SK-N-SH (cell line): ENCODE results near the gene LRRC15. TPM values are rescaled to one million over a fixed set of nuclear protein-coding genes. Genes with fewer than 3 reads are reported as not detected.

Source experiments
- CTCF ChIA-PET: fragments of 300-600, 350-600 bp; formaldehyde crosslinking; extraction: SDS; loops from one replicate; lab custom pipeline; 2021; lab: Yijun Ruan, JAX
- POLR2A ChIA-PET: fragments of 350-600 bp; sonication (Branson Sonifier 250); formaldehyde crosslinking; extraction: SDS; loops from one replicate; lab custom pipeline; 2020; ENCODE audit warnings: antibody characterized with exemption, inconsistent platforms; lab: Yijun Ruan, JAX
- DNase-seq: peaks from one replicate; pipeline ENCODE4 v3.0.0; 2012
- H2AFZ ChIP-seq: fragments of 200-600 bp; sonication (generic); 2 replicates; pipeline ENCODE4 v1.8.1; 2016; ENCODE audit warnings: antibody characterized with exemption, mild to moderate bottlenecking, low read depth
- H3F3A ChIP-seq: fragments of 200-600 bp; sonication (generic); replicated peaks from 2 replicates; pipeline ENCODE3; 2016; ENCODE audit warnings: antibody characterized with exemption, mild to moderate bottlenecking; ENCODE audit not compliant: insufficient read depth
- H3K27ac ChIP-seq, 2 experiments: fragments of 200-500 bp in 1 of 2; fragments of 200-600 bp in 1 of 2; sonication (Bioruptor generic) in 1 of 2; sonication (generic), shearing (Covaris generic) in 1 of 2; 2 replicates each; pipeline versions ENCODE4 v1.5.1 to v1.6.1; 2014 to 2016; ENCODE audit warnings: low read depth in 2 of 2, inconsistent platforms in 1 of 2, low read length in 1 of 2, mild to moderate bottlenecking in 1 of 2, mixed read lengths in 1 of 2
- H3K27me3 ChIP-seq: fragments of 200-600 bp; sonication (generic), shearing (Covaris generic); 2 replicates; pipeline ENCODE4 v1.6.1; 2016; ENCODE audit warnings: mixed run types; ENCODE audit not compliant: insufficient read depth
- H3K36me3 ChIP-seq, 2 experiments: fragments of 200-500 bp in 1 of 2; fragments of 200-600 bp in 1 of 2; sonication (Bioruptor generic) in 1 of 2; sonication (generic) in 1 of 2; replicated peaks in 1 of 2; 2 replicates each; pipeline versions ENCODE3 to v1.5.1; 2014 to 2016; ENCODE audit warnings: low read length in 1 of 2, mild to moderate bottlenecking in 1 of 2; ENCODE audit not compliant: insufficient read depth in 2 of 2, control insufficient read depth in 1 of 2
- H3K4me1 ChIP-seq, 2 experiments: fragments of 200-500 bp in 1 of 2; fragments of 200-600 bp in 1 of 2; sonication (Bioruptor generic) in 1 of 2; sonication (generic), shearing (Covaris generic) in 1 of 2; 2 replicates each; pipeline versions ENCODE4 v1.5.1 to v1.6.1; 2014 to 2016; ENCODE audit warnings: low read depth in 1 of 2, low read length in 1 of 2, mixed run types in 1 of 2; ENCODE audit not compliant: insufficient read depth in 2 of 2, control insufficient read depth in 1 of 2
- H3K4me2 ChIP-seq: fragments of 200-600 bp; sonication (generic), shearing (Covaris generic); 2 replicates; pipeline ENCODE4 v1.6.1; 2017; ENCODE audit warnings: mixed run types
- H3K4me3 ChIP-seq, 2 experiments: fragments of 200-500 bp in 1 of 2; fragments of 200-600 bp in 1 of 2; sonication (Bioruptor generic) in 1 of 2; sonication (generic), shearing (Covaris generic) in 1 of 2; 2 replicates each; pipeline versions ENCODE4 v1.5.1 to v1.8.1; 2014 to 2016; ENCODE audit warnings: low read depth in 2 of 2, inconsistent platforms in 1 of 2, low read length in 1 of 2, mild to moderate bottlenecking in 1 of 2, mixed read lengths in 1 of 2, moderate library complexity in 1 of 2
- H3K79me2 ChIP-seq: fragments of 200-600 bp; sonication (generic); 2 replicates; pipeline ENCODE4 v1.8.1; 2017; ENCODE audit warnings: mild to moderate bottlenecking; ENCODE audit not compliant: insufficient read depth
- H3K9ac ChIP-seq: fragments of 200-600 bp; sonication (generic); 2 replicates; pipeline ENCODE4 v1.6.1; 2017; ENCODE audit warnings: mixed run types
- H3K9me2 ChIP-seq: fragments of 200-600 bp; sonication (generic); 2 replicates; pipeline ENCODE4 v1.6.1; 2017; ENCODE audit warnings: mixed run types
- H3K9me3 ChIP-seq: fragments of 200-600 bp; sonication (generic); 2 replicates; pipeline ENCODE4 v1.6.1; 2017; ENCODE audit warnings: mixed run types, mild to moderate bottlenecking, moderate library complexity
- H4K20me1 ChIP-seq: fragments of 200-600 bp; sonication (generic); 2 replicates; pipeline ENCODE4 v1.6.1; 2017; ENCODE audit warnings: mild to moderate bottlenecking, mixed run types; ENCODE audit not compliant: insufficient read depth
- CHD2 ChIP-seq: fragments of 150-350 bp; IDR thresholded peaks from 2 replicates; pipeline ENCODE4 v1.6.1; 2018; ENCODE audit warnings: low read length; ENCODE audit not compliant: partially characterized antibody
- ELF1 ChIP-seq: IDR thresholded peaks from 2 replicates; pipeline ENCODE4 v1.4.0; 2012
- EP300 ChIP-seq, 2 experiments: IDR thresholded peaks; 2 replicates each; pipeline versions ENCODE4 v1.4.0 to v1.6.1; 2012; ENCODE audit warnings: borderline replicate concordance in 1 of 2, low read depth in 1 of 2, low read length in 1 of 2
- EZH2phosphoT487 ChIP-seq: fragments of 200-600 bp; sonication (generic); IDR thresholded peaks from 2 replicates; pipeline ENCODE4 v1.6.1; 2017; ENCODE audit warnings: low read depth, mixed run types, mild to moderate bottlenecking, antibody characterized with exemption, moderate library complexity, borderline replicate concordance
- FOXJ3 ChIP-seq: sonication (generic); formaldehyde crosslinking; IDR thresholded peaks from 2 replicates; pipeline ENCODE4 v1.5.1; 2020; ENCODE audit warnings: mild to moderate bottlenecking, missing genetic modification reagents
- GATA2 ChIP-seq: sonication (generic); formaldehyde crosslinking; IDR thresholded peaks from 2 replicates; pipeline ENCODE4 v1.5.0; 2020; ENCODE audit warnings: mild to moderate bottlenecking, missing genetic modification reagents
- RCOR1 ChIP-seq: fragments of 150-350 bp; IDR thresholded peaks from 2 replicates; pipeline ENCODE4 v1.6.1; 2017; ENCODE audit warnings: antibody characterized with exemption, low read length
- REST ChIP-seq: IDR thresholded peaks from 2 replicates; pipeline ENCODE4 v1.6.1; 2012; ENCODE audit warnings: mild to moderate bottlenecking, low read depth, low read length, moderate library complexity
- RXRA ChIP-seq: IDR thresholded peaks from 2 replicates; pipeline ENCODE4 v1.4.0; 2012; ENCODE audit warnings: low read depth, mild to moderate bottlenecking, borderline replicate concordance
- SMC3 ChIP-seq: IDR thresholded peaks from 2 replicates; pipeline ENCODE4 v1.6.1; 2012; ENCODE audit warnings: low read depth, low read length, improper control_type of control experiment
- TAF1 ChIP-seq: IDR thresholded peaks from 2 replicates; pipeline ENCODE4 v1.6.1; 2012; ENCODE audit warnings: low read depth, mild to moderate bottlenecking, low read length, moderate library complexity, borderline replicate concordance
- YY1 ChIP-seq: IDR thresholded peaks from 2 replicates; pipeline ENCODE4 v1.4.0; 2012; ENCODE audit warnings: low read depth, mild to moderate bottlenecking
- WGBS: methylation state at CpG from one replicate; pipeline ENCODE4 v1.1.6; 2017; ENCODE audit warnings: low lambda C conversion rate; 5-methylcytosine and 5-hydroxymethylcytosine counted together
- polyA plus RNA-seq, 3 experiments: library from polyadenylated mRNA; depleted of rRNA; stranded (reverse); fragments of >200 nt; gene quantifications; 2 replicates each; pipeline ENCODE4 v1.2.3, GENCODE V29; 2012
- TF ChIP-seq, protein P1 (sequence below): fragments of 200-600 bp; sonication (generic); IDR thresholded peaks from 2 replicates; pipeline ENCODE4 v1.6.1; 2017; ENCODE audit warnings: antibody characterized with exemption, mild to moderate bottlenecking, moderate library complexity
- TF ChIP-seq, protein P2 (sequence below): IDR thresholded peaks from 2 replicates; pipeline ENCODE4 v1.4.0; 2012; ENCODE audit warnings: low read depth, borderline replicate concordance
- TF ChIP-seq, protein P3 (sequence below): fragments of 150-350 bp; IDR thresholded peaks from 2 replicates; pipeline ENCODE4 v1.6.1; 2017; ENCODE audit warnings: antibody characterized with exemption, low read length, low read depth, borderline replicate concordance

The LRRC15 gene
- polyA plus RNA-seq, 1 of the 3 experiments (the other 2 are of a cell fraction): 0.02 TPM

GRCh38 chr3:194382196-194382891, 12.8 kb upstream of the LRRC15 start:
- no peaks in the 10 kb centered on the region for H3F3A ChIP-seq
- no peaks in the 10 kb centered on the region; the same call in 1 of the 2 replicates for H3K27me3 ChIP-seq
- ChIA-PET POLR2A (no interaction called here), CTCF (interaction anchor here (1.0 to 1.7 kb wide), 5 partner anchors 9 to 90 kb away, joined by 3 to 8 read pairs (median 3); no protein-coding TSS in a partner anchor)
- no peaks in the 10 kb centered on the region for H3K9me3 ChIP-seq
- no peaks in the 10 kb centered on the region for H4K20me1 ChIP-seq
- no peaks in the 10 kb centered on the region for H3K9me2 ChIP-seq
- H3K36me3 ChIP-seq: no peaks in the 10 kb centered on the region
- H3K4me3 ChIP-seq: no peak overlapping the region
- H3K79me2 ChIP-seq: no peaks in the 10 kb centered on the region
- no peak overlapping the region for H2AFZ ChIP-seq
- WGBS: 80% methylated on average over 19 of the region's 20 CpGs
- no peak overlapping the region for H3K27ac ChIP-seq
- H3K9ac ChIP-seq: no peak overlapping the region
- TF ChIP-seq TAF1: no peak
- TF ChIP-seq, protein P1, sequence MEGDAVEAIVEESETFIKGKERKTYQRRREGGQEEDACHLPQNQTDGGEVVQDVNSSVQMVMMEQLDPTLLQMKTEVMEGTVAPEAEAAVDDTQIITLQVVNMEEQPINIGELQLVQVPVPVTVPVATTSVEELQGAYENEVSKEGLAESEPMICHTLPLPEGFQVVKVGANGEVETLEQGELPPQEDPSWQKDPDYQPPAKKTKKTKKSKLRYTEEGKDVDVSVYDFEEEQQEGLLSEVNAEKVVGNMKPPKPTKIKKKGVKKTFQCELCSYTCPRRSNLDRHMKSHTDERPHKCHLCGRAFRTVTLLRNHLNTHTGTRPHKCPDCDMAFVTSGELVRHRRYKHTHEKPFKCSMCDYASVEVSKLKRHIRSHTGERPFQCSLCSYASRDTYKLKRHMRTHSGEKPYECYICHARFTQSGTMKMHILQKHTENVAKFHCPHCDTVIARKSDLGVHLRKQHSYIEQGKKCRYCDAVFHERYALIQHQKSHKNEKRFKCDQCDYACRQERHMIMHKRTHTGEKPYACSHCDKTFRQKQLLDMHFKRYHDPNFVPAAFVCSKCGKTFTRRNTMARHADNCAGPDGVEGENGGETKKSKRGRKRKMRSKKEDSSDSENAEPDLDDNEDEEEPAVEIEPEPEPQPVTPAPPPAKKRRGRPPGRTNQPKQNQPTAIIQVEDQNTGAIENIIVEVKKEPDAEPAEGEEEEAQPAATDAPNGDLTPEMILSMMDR: no peak
- no peak for TF ChIP-seq GATA2 (CRISPR knock-in tag)
- TF ChIP-seq, protein P2, sequence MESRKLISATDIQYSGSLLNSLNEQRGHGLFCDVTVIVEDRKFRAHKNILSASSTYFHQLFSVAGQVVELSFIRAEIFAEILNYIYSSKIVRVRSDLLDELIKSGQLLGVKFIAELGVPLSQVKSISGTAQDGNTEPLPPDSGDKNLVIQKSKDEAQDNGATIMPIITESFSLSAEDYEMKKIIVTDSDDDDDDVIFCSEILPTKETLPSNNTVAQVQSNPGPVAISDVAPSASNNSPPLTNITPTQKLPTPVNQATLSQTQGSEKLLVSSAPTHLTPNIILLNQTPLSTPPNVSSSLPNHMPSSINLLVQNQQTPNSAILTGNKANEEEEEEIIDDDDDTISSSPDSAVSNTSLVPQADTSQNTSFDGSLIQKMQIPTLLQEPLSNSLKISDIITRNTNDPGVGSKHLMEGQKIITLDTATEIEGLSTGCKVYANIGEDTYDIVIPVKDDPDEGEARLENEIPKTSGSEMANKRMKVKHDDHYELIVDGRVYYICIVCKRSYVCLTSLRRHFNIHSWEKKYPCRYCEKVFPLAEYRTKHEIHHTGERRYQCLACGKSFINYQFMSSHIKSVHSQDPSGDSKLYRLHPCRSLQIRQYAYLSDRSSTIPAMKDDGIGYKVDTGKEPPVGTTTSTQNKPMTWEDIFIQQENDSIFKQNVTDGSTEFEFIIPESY: no peak
- TF ChIP-seq CHD2: no peak
- TF ChIP-seq EZH2phosphoT487: no peak
- TF ChIP-seq ELF1: no peak
- no peak for TF ChIP-seq RCOR1
- TF ChIP-seq YY1: no peak
- TF ChIP-seq RXRA: no peak
- TF ChIP-seq REST: no peak
- TF ChIP-seq SMC3: no peak
- TF ChIP-seq, protein P3, sequence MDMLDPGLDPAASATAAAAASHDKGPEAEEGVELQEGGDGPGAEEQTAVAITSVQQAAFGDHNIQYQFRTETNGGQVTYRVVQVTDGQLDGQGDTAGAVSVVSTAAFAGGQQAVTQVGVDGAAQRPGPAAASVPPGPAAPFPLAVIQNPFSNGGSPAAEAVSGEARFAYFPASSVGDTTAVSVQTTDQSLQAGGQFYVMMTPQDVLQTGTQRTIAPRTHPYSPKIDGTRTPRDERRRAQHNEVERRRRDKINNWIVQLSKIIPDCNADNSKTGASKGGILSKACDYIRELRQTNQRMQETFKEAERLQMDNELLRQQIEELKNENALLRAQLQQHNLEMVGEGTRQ: no peak
- TF ChIP-seq FOXJ3: no peak
- TF ChIP-seq EP300 (IDR thresholded peaks at IDR 0.05; ENCODE audit: borderline replicate concordance in 1 of 2, low read depth in 1 of 2, low read length in 1 of 2): no peak
- TF ChIP-seq, all 33 proteins: peak for 0
- no peak overlapping the region for H3K4me2 ChIP-seq
- peaks cover 0 to 4% of the 10 kb centered on the region in 2 experiments; a peak in 1 of 4 replicates for H3K4me1 ChIP-seq
- no peak for DNase-seq
